ENCODE measurements around the gene SORD.
"Not testable (repeated sequence)": the region's sequence is repeated elsewhere in the genome, so short reads cannot be mapped to it uniquely, and the experiment has no call there.

SORD gene

DNA sequence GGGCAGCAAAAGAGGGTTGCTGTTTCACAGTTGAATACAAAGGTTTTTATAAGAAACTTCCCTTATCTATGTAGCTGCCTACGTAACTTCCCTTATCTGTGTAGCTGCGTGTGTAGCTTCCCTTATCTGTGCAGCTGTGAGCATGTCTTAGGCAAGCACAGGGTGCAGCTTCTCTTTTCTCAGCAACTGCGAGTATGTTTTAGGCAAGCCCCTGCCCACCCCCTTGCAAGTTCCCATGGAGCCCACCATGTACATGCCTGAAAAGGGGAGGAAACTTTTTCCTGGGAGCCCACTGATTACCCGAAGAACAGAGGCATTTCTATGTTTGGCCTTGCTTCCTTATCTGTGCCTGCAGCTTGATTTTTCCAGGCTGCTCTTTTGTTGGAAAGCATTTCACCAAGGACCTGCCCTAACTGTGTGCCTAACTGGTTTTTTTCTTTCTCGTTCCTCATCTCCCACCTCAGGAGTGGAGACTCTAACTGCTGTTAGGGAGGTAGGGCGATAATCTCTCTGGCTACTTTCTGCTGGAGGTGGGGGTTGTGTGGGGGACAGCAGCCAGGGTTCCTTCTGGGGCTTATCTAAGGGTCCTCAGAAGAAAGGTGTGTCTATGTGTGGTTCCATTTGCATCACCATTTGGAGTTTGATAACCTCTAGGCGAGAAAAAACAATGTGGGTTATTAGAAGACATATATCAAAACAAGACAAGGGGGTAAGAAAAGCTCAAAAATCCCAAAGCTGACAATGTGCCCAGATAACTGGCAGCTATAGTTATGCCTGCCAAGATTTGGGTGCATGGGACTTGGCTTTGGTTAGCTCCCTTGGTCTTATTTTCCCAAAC lies 26.0 kb downstream of the SORD start:
- H3K27ac ChIP-seq, result no peak overlapping the region
- TF ChIP-seq, protein P1, sequence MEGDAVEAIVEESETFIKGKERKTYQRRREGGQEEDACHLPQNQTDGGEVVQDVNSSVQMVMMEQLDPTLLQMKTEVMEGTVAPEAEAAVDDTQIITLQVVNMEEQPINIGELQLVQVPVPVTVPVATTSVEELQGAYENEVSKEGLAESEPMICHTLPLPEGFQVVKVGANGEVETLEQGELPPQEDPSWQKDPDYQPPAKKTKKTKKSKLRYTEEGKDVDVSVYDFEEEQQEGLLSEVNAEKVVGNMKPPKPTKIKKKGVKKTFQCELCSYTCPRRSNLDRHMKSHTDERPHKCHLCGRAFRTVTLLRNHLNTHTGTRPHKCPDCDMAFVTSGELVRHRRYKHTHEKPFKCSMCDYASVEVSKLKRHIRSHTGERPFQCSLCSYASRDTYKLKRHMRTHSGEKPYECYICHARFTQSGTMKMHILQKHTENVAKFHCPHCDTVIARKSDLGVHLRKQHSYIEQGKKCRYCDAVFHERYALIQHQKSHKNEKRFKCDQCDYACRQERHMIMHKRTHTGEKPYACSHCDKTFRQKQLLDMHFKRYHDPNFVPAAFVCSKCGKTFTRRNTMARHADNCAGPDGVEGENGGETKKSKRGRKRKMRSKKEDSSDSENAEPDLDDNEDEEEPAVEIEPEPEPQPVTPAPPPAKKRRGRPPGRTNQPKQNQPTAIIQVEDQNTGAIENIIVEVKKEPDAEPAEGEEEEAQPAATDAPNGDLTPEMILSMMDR (conservative IDR thresholded peaks at IDR 0.05), result no peak

DNA sequence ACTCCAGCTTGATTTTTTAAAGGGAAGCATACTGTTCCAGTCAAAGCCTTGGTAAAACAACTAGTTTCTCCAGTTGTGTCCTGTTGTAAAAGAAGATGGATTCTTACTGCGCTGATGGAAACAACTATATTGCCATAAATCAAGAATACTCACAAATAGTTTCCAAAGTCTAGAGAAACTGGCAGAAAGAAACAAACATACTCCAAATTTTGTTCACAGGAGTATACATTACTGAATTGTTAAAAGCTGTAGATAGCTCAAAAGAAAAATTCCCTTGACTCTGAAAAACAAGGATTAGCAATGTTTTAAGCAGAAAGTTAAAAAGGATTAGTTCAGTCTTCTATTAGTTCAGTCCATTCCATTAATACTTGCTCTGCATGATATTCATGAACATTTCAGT lies 27.6 kb downstream of the SORD start:
- TF ChIP-seq, protein P1 (conservative IDR thresholded peaks at IDR 0.05), result no peak
- no peak overlapping the region for H3K27ac ChIP-seq

DNA sequence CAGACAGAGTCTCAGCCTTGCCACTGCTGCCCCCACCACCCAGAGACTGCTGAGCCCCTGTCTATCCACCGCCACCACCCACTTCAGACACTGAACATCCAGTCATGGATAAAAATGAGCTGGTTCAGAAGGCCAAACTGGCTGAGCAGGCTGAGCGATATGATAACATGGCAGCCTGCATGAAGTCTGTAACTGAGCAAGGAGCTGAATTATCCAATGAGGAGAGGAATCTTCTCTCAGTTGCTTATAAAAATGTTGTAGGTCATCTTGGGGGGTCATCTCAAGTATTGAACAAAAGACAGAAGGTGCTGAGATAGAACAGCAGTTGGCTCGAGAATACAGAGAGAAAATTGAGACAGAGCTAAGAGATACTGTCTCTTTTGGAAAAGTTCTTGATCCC lies 29.7 kb downstream of the SORD start:
- H3K27ac ChIP-seq, result not testable (repeated sequence)

DNA sequence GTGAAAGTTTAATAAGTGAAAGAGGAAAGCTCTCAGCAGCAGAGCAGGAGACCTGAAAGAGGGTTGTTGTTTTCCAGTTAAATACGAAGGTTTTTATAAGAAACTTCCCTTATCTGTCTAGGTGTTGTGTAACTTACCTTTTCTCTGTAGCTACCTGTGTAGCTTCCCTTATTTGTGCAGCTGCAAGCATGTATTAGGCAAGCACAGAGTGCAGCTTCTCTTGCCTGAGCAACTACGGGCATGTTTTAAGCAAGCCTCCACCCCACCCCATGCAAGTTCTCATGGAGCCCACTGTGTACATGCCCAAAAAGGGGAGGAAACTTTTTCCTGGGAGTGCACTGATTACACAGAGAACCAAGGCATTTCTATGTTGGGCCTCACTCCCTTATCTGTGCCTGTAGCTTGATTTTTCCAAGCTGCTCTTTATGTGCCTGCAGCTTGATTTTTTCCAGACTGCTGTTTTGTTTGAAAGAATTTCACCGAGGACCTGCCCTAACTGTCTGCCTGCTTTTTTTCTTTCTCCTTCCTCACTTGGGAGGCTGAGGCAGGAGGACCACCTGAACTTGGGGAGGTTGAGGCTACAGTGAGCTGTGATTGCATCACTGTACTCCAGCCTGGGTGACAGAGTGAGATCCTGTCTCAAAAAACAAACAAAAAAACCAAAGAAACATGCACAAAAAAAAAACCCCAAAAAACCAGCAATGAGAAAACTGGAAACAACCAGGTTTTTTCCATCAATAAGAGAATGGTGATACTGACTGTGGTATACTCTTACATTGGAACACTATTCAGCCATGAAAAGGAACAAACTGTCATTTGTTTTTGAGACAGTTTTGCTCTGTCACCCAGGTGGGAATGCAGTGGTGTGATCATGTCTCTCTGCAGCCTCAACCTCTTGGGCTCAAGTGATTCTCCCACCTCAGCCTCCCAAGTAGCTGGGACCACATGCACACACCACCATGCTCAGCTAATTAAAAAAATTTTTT lies 36.0 kb downstream of the SORD start:
- not testable (repeated sequence) for H3K27ac ChIP-seq

DNA sequence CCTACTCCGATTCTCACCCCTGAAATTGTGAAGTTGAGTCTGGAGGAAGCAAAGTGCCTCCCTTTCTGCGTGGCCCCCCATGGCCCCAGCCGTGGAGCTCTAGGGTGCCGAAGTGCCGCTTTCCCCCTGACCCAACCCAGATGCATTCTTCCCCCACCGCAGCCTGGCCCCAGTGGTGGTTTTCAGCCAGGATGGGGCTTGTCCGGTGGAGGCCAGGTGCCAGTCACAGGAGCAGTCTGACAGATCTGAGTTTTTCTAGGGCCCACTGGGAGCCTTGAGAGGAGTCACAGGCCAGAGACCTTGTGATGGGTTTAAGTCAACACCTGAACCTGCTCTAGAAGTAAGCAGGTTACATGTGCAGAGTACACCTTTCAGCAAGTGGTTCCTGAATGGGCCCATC lies 39.3 kb downstream of the SORD start:
- H3K27ac ChIP-seq, result not testable (repeated sequence)

DNA sequence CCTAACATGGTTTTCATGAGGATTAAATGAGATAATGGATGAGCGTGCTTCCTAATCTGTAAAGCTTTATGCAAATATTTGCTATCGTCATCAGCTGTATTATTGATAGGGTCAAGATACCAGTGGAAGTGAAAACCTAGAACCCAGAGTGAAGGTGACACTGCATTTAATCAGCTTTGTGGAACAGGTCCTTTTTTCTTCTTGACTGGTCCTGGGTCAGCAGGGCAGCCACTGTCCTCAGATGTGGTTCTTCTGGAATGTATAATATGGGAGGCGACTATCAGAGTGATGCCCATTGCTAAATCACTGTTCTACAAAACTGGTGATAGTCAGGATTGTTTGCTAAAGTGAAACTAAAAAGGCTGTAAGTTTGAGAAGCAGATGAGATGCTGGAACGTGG lies 41.4 kb downstream of the SORD start:
- TF ChIP-seq, protein P1 (conservative IDR thresholded peaks at IDR 0.05), result no peak
- H3K27ac ChIP-seq, result no peak overlapping the region

DNA sequence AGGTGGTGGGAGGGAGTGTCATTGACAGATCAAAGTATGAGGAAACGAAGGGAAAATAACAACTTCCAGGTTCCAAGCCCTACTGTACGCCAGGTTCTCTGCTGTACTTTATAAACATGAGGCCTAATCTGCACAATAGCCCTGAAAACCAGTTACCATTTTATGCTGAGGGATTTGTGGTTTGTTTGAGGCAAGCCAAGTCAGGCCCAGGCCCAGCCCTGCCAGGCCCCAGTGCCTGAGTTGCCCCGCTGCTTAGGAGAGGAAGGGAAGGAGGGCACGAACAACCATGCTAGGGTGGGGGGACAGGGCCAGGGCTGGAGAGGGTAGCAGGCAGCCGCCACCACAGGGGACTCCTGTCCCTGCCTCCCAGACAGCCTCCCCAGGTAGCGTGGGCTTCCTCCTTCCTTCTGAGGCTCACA lies 47.0 kb downstream of the SORD start:
- not testable (repeated sequence) for H3K27ac ChIP-seq

DNA sequence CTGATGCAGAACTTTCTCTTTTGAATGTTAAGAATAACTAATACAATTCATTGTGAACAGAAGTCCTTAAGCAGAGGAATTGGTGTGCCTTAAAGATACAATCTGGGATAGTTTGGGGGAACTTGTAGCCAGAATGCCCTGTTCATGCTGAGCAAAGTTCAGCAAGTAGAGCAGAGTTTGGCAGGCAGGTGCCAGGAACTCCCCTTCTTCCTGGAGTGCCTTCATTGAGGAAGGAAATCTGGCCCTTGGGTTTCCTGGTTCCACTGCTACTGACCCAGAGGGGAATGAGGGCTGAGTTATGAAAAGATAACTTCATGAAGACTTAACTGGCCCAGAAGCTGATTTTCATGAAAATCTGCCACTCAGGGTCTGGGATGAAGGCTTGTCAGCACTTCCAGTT lies 50.6 kb downstream of the SORD start:
- 0 out of 2 replicates have a peak overlapping the region, but pooled peaks have one; percentile 25 for H3K27ac ChIP-seq

DNA sequence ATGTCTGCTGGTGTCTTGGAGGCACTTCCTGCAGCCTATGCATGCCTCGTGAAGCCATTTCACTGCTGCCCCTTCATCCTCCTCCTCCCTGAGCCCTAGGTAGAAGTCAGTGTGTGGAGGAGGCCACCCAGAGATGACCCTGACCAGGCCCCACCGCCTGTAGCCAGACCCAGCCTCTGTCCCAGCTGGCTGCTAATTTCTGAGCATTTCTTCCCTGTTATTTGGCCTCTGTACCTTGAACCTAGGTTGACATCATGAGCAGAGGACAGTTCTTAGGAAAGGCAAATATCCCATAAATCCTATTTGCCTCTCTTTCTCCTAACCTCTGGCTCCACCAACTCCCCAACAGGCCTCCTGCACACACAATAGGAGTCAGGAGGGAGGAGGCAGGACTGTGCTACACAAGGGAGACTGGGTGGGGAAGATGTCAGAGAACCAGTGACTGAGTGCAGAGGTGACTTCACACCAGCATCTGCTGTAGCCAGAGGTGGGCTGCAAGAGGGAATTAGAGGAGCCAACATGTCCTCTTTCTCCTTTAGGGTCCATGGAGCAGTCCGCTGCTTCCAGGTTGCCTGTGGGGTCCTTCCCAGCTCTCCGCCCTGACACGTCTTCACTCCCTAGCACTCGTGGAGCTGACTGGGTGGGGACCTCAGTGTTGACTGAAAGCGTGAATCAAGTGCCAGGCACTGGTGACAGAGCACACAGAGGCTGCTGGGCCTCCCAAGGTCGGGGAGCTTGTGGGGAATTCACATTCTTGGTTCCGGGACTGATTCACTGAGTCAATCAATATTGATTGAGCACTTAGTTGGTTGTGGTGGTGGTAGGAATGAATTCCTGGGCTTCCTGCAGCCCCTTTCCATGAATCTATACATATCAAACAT lies 52.7 kb downstream of the SORD start:
- H3K27ac ChIP-seq, result not testable (repeated sequence)

DNA sequence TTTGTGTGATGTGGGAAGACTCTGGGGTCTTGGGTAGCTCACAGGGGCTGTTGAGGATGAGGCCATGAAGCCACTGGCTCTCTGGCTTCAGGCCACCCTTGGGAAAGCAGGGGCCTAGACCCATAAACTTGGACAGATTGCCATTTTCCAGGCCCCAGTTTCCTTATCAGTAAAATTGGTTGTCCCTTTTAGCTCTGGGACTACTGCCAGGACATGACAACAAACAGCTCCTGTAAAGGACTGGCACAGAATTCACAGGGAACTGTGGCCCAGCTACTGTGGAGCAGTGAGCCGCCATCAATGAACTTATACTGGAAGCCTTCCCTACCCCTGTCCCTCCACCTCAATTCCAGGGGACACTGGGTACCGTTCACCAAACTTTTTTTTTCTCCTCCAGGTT lies 54.4 kb downstream of the SORD start:
- H3K27ac ChIP-seq, result peak overlapping the region; percentile 47

DNA sequence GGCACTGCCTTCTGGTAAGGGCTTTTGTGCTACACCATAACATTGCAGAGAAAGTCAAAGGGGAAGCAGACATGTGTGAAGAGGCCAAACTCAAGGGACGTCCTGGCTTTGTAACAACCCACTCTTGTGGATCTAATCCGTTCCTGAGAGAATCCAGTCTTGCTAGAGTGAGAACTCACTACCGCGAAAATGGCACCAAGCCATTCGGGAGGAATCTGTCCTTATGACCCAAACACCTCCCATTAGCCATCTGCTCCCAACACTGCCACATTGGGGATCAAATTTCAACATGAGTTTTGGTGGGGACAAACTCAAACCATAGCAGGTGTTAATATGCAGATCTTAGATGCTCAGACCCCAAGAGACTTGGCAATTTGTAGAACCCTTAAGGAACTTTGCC lies 56.2 kb downstream of the SORD start:
- not testable (repeated sequence) for H3K27ac ChIP-seq

DNA sequence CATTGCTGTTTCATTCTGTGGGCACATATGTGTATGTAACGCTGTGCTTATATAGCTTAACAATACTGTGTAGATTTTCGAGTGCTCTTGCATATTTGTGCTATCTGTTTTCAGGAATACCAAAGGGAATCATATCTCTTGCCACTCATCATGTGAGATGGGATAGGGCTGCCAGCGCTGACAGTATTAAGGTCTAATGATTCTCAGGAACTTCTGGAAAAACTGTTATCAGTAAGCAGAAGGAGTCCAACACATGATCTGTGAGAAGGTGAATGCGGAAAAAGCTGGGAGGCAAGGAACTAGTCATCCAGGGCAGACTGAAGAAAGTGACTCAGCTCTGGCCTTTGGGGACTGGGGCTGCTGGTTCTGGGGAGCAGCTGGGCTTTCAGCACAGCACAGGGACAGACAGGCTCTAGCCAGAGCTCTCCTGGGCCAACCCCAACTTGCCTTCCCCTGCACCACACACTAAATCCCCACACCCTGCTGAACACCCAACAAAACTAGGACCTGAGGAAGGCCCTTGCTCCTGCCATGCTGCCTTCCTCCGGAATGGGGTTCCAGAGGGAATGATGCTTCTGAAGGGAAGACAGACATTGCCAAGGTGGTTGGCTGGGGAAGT lies 56.7 kb downstream of the SORD start:
- H3K27ac ChIP-seq, result not testable (repeated sequence)

DNA sequence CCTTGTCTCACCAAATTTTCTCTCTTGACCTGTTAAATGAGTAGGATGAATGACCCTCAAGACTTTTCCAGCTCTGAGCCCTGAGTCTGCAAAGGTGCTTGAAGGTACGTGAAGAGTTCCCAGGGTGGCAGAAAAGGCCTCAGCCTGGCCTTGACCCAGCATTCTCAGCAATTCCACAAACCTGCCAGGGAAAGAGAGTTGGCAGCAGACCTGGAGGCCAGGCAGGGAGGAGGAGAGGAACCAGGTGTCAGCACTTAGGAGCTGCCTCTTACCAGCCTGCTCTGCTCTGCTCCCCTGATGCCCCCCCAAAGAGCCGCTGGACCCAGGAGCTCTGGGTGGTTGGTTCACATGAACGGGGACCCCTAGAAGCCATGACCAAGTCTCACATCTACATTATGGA lies 57.6 kb downstream of the SORD start:
- H3K27ac ChIP-seq, result not testable (repeated sequence)

DNA sequence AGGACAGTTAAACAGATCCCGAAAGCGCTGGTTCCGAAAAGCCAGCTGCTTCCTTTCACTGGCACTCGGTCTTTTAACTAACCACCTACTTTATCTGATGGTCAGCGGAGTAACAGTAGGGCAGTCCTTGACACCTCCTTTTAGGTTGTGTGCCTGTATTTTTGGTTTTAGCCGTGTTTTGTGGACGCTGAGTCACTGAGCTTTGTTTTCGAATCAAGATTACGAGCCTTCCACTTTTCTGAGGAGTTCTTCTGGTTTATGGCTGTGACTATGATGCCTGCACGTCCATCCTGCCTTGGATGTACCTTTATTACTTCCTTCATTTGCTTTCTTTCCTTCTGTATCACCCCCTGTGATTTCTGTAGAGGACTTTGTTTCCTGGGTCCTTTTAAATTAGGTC lies 59.4 kb downstream of the SORD start:
- peak overlapping the region; percentile 85 for H3K27ac ChIP-seq
